HCT116 (cell line): ENCODE results near the gene FILIP1. TPM values are rescaled to one million over a fixed set of nuclear protein-coding genes. Genes with fewer than 3 reads are reported as not detected.

Source experiments
- ATAC-seq: fragments of 200-7000 bp; cut with Tn5 transposase; 2 replicates; pipeline ENCODE4 v1.9.1; 2020; ENCODE audit warnings: mild to moderate bottlenecking, moderate library complexity
- BruUV-seq: library from RNA; stranded (reverse); fragments of 400-500 nt; replicated peaks from 2 replicates; lab custom pipeline; 2021; lab: Mats Ljungman, UMichigan
- CTCF ChIA-PET: fragments of 300-600 bp; sonication (Branson Sonifier 250); formaldehyde crosslinking; loops from one replicate; lab custom pipeline; 2021; ENCODE audit warnings: antibody characterized with exemption; lab: Charles Lee
- POLR2A ChIA-PET: fragments of 300-600, 350-600 bp; sonication (Branson Sonifier 250); formaldehyde crosslinking; loops from one replicate; lab custom pipeline; 2021; ENCODE audit warnings: antibody characterized with exemption; lab: Charles Lee
- RAD21 ChIA-PET, 2 experiments: fragments of 300-600 bp; sonication (Branson Sonifier 250); formaldehyde crosslinking; loops; one replicate each; lab custom pipeline; 2023; ENCODE audit warnings: low total read pairs in 2 of 2; ENCODE audit not compliant: uncharacterized antibody in 2 of 2, unreplicated experiment in 2 of 2, low non-redundant PET in 1 of 2; lab: Charles Lee
- DNase-seq: peaks from one replicate; pipeline ENCODE4 v3.0.0-alpha.2; 2010; ENCODE audit warnings: low read depth, low spot score
- H2AFZ ChIP-seq: fragments of 200-600 bp; shearing (Covaris generic), sonication (generic); 2 replicates; pipeline ENCODE4 v1.6.1; 2017; ENCODE audit warnings: low read depth, mixed run types, mixed read lengths, antibody characterized with exemption, low read length; ENCODE audit not compliant: poor library complexity, severe bottlenecking
- H3K27ac ChIP-seq: 2 replicates; pipeline ENCODE4 v1.5.1; 2012; ENCODE audit warnings: low read depth, low read length
- H3K27me3 ChIP-seq: fragments of 200-600 bp; sonication (generic); 2 replicates; pipeline ENCODE4 v1.6.1; 2016; ENCODE audit warnings: mixed run types, low read length, mixed read lengths; ENCODE audit not compliant: insufficient read depth
- H3K36me3 ChIP-seq, 2 experiments: fragments of 200-500 bp in 1 of 2; fragments of 200-600 bp in 1 of 2; sonication (Bioruptor generic) in 1 of 2; sonication (generic) in 1 of 2; 2 replicates each; pipeline versions ENCODE4 v1.5.1 to v1.6.1; 2014 to 2016; ENCODE audit warnings: low read length in 2 of 2, inconsistent platforms in 1 of 2, mixed read lengths in 1 of 2, mixed run types in 1 of 2; ENCODE audit not compliant: insufficient read depth in 2 of 2, control insufficient read depth in 1 of 2
- H3K4me1 ChIP-seq, 2 experiments: fragments of 200-600 bp in 1 of 2; sonication (generic) in 1 of 2; 2 replicates each; pipeline versions ENCODE4 v1.5.1 to v1.6.1; 2012 to 2017; ENCODE audit warnings: low read length in 2 of 2, inconsistent platforms in 1 of 2, mild to moderate bottlenecking in 1 of 2, mixed read lengths in 1 of 2, mixed run types in 1 of 2, moderate library complexity in 1 of 2; ENCODE audit not compliant: insufficient read depth in 2 of 2, control insufficient read depth in 1 of 2
- H3K4me2 ChIP-seq: fragments of 200-600 bp; sonication (generic); 2 replicates; pipeline ENCODE4 v1.6.1; 2017; ENCODE audit warnings: mixed run types, low read length, mixed read lengths
- H3K4me3 ChIP-seq, 2 experiments: fragments of 200-600 bp in 1 of 2; sonication (generic) in 1 of 2; replicated peaks in 1 of 2; 2 replicates each; pipeline ENCODE4 v1.5.1; 2011 to 2016; ENCODE audit warnings: low read length in 2 of 2, control low read depth in 1 of 2, low read depth in 1 of 2, mild to moderate bottlenecking in 1 of 2, mixed read lengths in 1 of 2, mixed run types in 1 of 2
- H3K79me2 ChIP-seq: fragments of 200-600 bp; sonication (generic); 2 replicates; pipeline ENCODE4 v1.6.1; 2017; ENCODE audit warnings: mild to moderate bottlenecking, mixed run types, low read length, moderate library complexity, mixed read lengths; ENCODE audit not compliant: insufficient read depth
- H3K9ac ChIP-seq: fragments of 200-600 bp; sonication (generic); 2 replicates; pipeline ENCODE4 v1.6.1; 2016; ENCODE audit warnings: low read length, mixed read lengths
- H3K9me2 ChIP-seq: fragments of 200-600 bp; sonication (generic), shearing (Covaris generic); 2 replicates; pipeline ENCODE4 v1.6.1; 2017; ENCODE audit warnings: mixed run types, mild to moderate bottlenecking, moderate library complexity; ENCODE audit not compliant: insufficient read depth
- H3K9me3 ChIP-seq, 2 experiments: fragments of 200-500 bp in 1 of 2; fragments of 200-600 bp in 1 of 2; sonication (Bioruptor generic) in 1 of 2; sonication (generic) in 1 of 2; 2 replicates each; pipeline ENCODE4 v1.6.1; 2014 to 2017; ENCODE audit warnings: low read length in 2 of 2, mixed read lengths in 2 of 2, inconsistent platforms in 1 of 2, low read depth in 1 of 2, mild to moderate bottlenecking in 1 of 2, mixed run types in 1 of 2, moderate library complexity in 1 of 2; ENCODE audit not compliant: control insufficient read depth in 1 of 2, insufficient read depth in 1 of 2
- H4K20me1 ChIP-seq: fragments of 200-600 bp; sonication (generic), shearing (Covaris generic); 2 replicates; pipeline ENCODE4 v1.6.1; 2017; ENCODE audit warnings: mixed run types, mild to moderate bottlenecking, moderate library complexity; ENCODE audit not compliant: insufficient read depth
- CEBPB ChIP-seq: IDR thresholded peaks from 2 replicates; pipeline ENCODE4 v1.6.1; 2012; ENCODE audit warnings: low read depth
- CTCF ChIP-seq, 3 experiments: fragments of 200-600 bp in 1 of 3; sonication (generic) in 1 of 3; IDR thresholded peaks in 2 of 3; conservative IDR thresholded peaks in 1 of 3; 2 replicates each; pipeline ENCODE4 v1.5.1; 2012 to 2017; ENCODE audit warnings: low read depth in 2 of 3, low read length in 2 of 3, antibody characterized with exemption in 1 of 3, borderline replicate concordance in 1 of 3, control low read depth in 1 of 3, mild to moderate bottlenecking in 1 of 3, mixed read lengths in 1 of 3, mixed run types in 1 of 3, moderate library complexity in 1 of 3; ENCODE audit not compliant: insufficient read depth in 1 of 3
- ELF1 ChIP-seq: IDR thresholded peaks from 2 replicates; pipeline ENCODE4 v1.6.1; 2012; ENCODE audit warnings: low read depth, borderline replicate concordance
- FOSL1 ChIP-seq: IDR thresholded peaks from 2 replicates; pipeline ENCODE4 v1.6.1; 2012; ENCODE audit warnings: low read depth
- JUND ChIP-seq: IDR thresholded peaks from 2 replicates; pipeline ENCODE4 v1.6.1; 2012
- POLR2A ChIP-seq: IDR thresholded peaks from 2 replicates; pipeline ENCODE4 v1.7.0; 2011; ENCODE audit warnings: borderline replicate concordance; ENCODE audit not compliant: insufficient read depth, insufficient read length; ENCODE audit errors: extremely low read depth
- SP1 ChIP-seq: IDR thresholded peaks from 2 replicates; pipeline ENCODE4 v1.6.1; 2012; ENCODE audit warnings: low read depth
- SRF ChIP-seq: IDR thresholded peaks from 2 replicates; pipeline ENCODE4 v1.6.1; 2012; ENCODE audit warnings: low read depth
- TCF7L2 ChIP-seq: IDR thresholded peaks from 2 replicates; pipeline ENCODE4 v1.7.0; 2011; ENCODE audit warnings: borderline replicate concordance, inconsistent platforms; ENCODE audit not compliant: insufficient read depth, insufficient read length; ENCODE audit errors: extremely low read depth
- intact Hi-C: fragments of 100-400 bp; cut with micrococcal nuclease; formaldehyde crosslinking; loops from 2 replicates; pipeline ENCODE4 v1.10.0; 2022
- total RNA-seq: library from RNA; stranded (reverse); gene quantifications from one replicate; pipeline ENCODE4 v1.2.1, GENCODE V29; 2021; ENCODE audit not compliant: unreplicated experiment

FILIP1 gene
- total RNA-seq, 1 experiment from 2014 or later: 0.05 TPM

- ATAC-seq: no peak
- no peak overlapping the region for H3K9ac ChIP-seq
- no peaks in the 10 kb centered on the region for H3K79me2 ChIP-seq
- no peaks in the 10 kb centered on the region for H3K36me3 ChIP-seq
- ChIA-PET RAD21 (no interaction called here), POLR2A (no interaction called here), CTCF (no interaction called here)
- no peaks in the 10 kb centered on the region for H3K4me1 ChIP-seq
- TF ChIP-seq FOSL1 (no peak), ELF1 (no peak)
- no TSS peak for BruUV-seq
- no peaks in the 10 kb centered on the region for H3K9me2 ChIP-seq
- no peaks in the 10 kb centered on the region for H3K9me3 ChIP-seq
- intact Hi-C loops: no loop called here
- no peaks in the 10 kb centered on the region for H4K20me1 ChIP-seq
- no peaks in the 10 kb centered on the region for H3K27me3 ChIP-seq
- no peak overlapping the region for H3K4me3 ChIP-seq
- no peak for DNase-seq
- no peak overlapping the region for H3K27ac ChIP-seq
- no peak overlapping the region for H2AFZ ChIP-seq
- H3K4me2 ChIP-seq: no peak overlapping the region
These were observed 111.0 kb downstream of the FILIP1 start for GRCh38 chr6:75382634-75382900.

GRCh38 chr6:75381877-75382633 is 111.5 kb downstream of the FILIP1 start:
- CTCF ChIA-PET: no interaction called here
- intact Hi-C loops: no loop called here
- no TSS peak for BruUV-seq
- H3K27me3 ChIP-seq: no peaks in the 10 kb centered on the region
- no peaks in the 10 kb centered on the region for H3K36me3 ChIP-seq
- H3K4me1 ChIP-seq: no peaks in the 10 kb centered on the region
- TF ChIP-seq SRF (no peak), SP1 (no peak), POLR2A (no peak), TCF7L2 (no peak), CEBPB (no peak), CTCF (IDR thresholded peaks at IDR 0.05 in 2 of 3, conservative IDR thresholded peaks at IDR 0.05 in 1 of 3; ENCODE audit: borderline replicate concordance in 1 of 3, insufficient read depth in 1 of 3, low read depth in 2 of 3, low read length in 2 of 3) (no peak), JUND (no peak)
- TF ChIP-seq, all 23 proteins: peak for 0
- no peak for DNase-seq
- Histone ChIP-seq H3K9me2 (no peaks in the 10 kb centered on the region), H3K79me2 (no peaks in the 10 kb centered on the region), H3K4me2 (no peak overlapping the region), H3K9ac (no peak overlapping the region), H3K9me3 (no peaks in the 10 kb centered on the region), H3K27ac (no peak overlapping the region), H4K20me1 (no peaks in the 10 kb centered on the region), H2AFZ (no peak overlapping the region), H3K4me3 (no peak overlapping the region)
- ChIA-PET RAD21 (no interaction called here), POLR2A (no interaction called here)
- ATAC-seq: no peak
